ENCODE measurements around the gene C11orf65. TPM values are rescaled to one million over a fixed set of nuclear protein-coding genes. Genes with fewer than 3 reads are reported as not detected.
"Not testable (repeated sequence)": the region's sequence is repeated elsewhere in the genome, so short reads cannot be mapped to it uniquely, and the experiment has no call there.

C11orf65 gene
- total RNA-seq, 1 donor from 2014 or later, result 0.13 TPM

DNA sequence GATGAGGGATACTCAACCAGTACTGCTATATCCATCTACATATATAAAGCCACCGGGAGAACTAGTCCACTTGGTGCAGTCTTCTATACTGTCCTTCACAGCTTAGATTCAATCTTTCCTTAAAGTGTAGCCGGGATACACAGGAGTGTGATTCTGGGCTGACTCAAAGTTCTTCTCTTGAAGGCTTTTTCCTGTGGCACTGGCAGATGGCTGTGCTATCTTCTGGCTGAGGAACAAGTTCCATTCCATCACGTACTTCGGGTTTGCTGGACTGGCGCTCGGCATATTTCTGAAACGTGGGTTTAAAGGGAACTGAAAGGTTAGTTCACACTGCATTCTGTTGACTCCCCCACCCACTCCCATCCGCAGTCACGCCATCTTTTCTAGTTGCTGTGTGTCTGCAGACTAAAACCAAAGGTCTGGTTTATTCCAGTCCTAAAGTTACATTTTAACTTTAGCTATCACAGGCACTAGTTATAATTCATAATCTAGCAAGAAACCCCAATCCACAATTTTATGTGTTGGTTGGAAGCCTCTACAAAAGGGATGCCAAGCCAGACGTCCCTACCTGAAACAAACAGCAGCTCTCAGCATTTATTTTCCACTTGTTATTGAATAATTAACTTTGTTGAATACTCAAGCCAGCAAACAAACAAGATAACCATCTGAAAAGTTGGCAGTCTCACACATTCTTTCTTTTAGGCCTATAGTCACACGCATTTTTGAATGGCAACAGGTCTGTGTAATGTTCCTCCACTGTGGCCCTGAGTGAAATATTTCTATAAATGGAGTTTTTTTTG, 7.5 kb upstream of the C11orf65 start:
- no peak for DNase-seq (ENCODE audit: low read depth, low spot score)

DNA sequence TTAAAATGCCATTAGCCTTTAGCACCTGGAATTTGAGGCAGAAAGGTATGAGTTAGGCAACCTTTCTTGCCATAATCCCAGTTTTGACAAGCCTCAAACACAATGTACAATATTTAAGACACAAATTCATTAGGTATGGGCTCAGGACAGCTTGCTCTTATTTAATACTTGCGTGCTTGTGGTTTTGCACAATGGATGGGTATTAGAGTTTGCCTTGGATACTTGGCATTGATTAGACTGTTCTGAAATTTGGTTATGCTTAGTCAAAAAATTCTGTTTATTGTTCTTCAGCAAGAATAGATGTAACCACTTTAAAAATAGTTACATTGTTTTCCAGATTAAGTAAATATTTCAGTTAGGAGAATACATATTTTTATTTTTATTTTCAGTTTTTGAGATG, 5.4 kb upstream of the C11orf65 start:
- no peak for DNase-seq (ENCODE audit: low read depth, low spot score)

DNA sequence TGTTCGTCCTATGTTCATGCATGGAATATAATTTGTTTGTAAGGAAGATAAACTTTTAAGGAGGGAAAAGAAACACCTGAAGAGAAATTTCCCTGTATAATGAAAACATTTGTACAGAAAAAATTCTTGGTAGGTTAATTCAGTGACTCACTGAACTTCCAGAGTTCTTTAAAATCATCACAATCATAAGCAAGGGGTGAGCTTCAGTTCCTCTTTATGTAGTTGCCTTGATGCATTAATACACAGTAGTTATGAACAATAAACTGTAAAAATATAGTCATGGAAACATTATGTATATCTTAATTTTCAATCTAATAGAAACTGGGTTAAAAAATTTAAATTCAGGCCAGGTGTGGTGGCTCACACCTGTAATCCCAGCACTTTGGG, 1.1 kb upstream of the C11orf65 start:
- no peak for DNase-seq (ENCODE audit: low read depth, low spot score)

DNA sequence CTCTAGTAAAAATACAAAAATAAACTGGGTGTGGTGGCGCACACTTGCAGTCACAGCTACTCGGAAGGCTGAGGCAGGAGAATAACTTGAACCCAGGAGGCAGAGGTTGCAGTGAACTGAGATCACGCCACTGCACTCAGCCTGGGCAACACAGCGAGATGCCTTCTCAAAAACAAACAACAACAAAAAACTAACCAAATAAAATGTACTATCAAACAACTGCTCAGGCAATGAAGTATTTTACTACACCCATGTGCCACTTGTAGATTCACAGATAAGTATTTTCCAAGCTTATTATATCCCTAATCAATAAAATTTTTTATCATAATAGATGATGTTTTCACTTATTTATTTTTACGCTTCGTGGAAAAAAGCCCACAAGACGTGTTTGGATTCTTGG, 924 bp downstream of the C11orf65 start:
- DNase-seq (ENCODE audit: low read depth, low spot score), result no peak

DNA sequence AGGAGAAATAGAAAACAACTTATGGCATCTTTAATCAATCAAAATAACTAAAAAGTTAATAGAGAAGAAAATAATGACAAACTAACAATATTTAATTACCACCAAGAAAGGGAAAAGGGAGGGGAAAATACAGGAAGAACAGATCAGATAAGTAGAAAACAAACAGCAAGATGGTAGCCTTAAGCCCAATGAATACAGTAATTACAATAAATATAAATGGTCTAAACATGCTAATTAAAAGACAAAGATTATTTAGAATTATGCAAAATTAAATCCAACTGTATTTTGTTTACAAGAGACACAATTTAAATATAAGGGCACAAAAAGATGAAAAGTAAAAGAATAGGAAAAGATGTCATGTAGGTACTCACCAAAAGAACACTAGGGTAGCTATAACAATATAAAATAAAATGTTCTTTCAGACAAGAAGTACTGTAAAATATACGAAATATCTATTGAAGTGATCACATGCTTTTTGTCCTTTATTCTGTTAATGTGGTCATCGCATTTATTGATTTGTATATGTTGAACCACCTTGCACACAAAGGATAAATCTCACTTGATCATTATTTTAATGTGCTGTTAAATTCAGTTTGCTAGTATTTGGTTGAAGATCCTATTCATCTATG, 14.0 kb downstream of the C11orf65 start:
- no peak for DNase-seq (ENCODE audit: low read depth, low spot score)

DNA sequence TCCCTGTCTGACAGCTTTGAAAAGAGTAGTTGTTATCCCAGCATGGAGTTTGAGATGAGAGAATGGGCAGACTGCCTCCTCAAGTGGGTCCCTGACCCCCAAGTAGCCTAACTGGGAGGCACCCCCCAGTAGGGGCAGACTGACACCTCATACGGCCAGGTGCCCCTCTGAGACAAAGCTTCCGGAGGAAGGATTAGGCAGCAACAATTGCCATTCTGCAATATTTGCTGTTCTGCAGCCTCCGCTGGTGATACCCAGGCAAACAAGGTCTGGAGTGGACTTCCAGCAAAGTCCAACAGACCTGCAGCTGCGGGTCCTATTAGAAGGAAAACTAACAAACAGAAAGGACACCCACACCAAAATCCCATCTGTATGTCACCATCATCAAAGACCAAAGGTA, 25.9 kb downstream of the C11orf65 start:
- not testable (repeated sequence) for DNase-seq (ENCODE audit: low read depth, low spot score)

DNA sequence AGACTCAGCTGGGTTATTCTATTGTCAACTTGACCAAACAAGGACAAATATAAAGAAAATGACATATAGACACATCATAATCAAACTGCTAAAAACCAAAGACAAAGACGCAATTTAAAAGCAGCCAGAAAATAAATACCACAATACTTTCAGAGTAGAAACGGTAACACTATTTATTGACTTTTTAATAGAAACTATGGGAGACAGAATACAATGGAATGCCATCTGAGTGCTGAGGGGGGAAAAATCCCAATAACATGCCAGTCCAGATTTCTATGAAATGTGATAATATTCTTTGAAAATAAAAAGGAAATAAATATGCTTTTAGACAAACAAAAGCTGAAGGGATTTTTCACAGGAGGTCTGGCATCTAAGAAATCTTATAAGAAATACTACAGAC, 30.7 kb downstream of the C11orf65 start:
- DNase-seq (ENCODE audit: low read depth, low spot score), result no peak

DNA sequence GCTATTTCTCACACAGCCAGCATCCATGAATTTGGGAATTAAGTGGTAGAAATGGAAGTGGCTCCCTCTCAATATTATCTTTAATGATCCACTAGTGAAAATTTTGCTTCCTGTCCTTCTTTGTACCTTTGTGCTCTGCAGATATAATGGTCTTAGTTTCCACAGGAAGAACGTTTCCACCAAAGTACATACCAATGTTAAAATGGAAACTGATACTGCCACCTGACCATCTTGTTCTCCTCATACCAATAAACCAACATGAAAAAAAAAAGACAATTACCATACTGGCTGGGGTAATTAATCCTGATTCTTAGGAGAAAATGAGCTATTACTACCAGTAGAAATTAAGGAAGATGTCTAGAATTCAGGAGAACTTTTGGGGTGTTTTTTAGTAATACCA, 32.3 kb downstream of the C11orf65 start:
- DNase-seq (ENCODE audit: low read depth, low spot score), result no peak

DNA sequence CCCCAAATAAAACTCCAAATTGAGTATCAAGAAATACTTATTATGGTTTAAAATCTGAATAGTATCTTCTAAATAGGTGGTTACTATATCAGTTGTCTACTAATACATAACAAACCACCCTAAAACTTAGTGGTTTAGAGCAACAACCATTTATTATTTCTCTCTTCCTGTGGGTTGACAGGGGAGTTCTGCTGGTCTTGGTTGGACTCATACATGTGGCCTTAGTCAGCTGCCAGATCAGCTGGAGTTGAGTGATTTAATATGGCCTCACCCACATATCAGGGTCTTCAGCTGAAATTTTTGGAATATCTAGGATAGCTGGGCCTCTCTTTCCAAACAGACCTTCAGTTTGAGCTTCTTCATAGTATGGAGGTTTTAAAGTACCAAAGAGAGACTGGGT, 34.5 kb downstream of the C11orf65 start:
- DNase-seq (ENCODE audit: low read depth, low spot score), result no peak

DNA sequence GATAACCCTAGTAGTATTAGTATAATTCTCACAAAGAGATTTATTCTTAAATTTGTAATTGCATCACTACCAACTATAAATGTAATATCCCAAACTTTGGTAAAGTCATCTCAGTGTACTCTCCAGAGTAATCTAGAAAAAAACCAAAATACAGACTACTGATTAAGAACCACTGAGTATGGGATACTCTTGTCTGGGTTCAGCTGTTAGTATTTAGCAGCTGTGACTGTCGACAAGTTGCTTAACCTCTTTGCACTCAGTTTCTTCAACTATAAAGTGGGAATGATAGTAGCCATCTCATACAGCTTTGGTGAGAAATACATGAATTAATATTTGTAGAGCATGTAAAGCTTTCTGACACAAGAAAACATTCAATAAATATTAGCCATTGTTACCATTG, 35.3 kb downstream of the C11orf65 start:
- DNase-seq (ENCODE audit: low read depth, low spot score), result no peak

DNA sequence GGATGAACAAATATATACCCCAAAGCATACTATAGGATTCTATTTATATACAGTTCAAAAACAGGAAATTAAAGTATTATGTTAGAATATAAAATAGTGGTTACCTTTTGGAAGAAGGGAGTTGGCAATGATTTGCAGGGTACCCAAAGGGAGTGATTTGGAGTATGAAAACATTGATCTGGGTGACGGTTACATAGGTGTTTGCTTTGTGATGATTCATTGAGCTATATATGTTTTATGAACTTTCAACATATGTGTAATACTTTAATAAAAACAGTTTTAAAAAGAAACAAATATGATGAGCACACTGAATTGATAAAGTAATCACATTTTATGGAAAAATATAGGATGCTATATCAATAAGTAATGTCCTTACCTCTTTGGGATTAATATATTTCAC, 36.0 kb downstream of the C11orf65 start:
- no peak for DNase-seq (ENCODE audit: low read depth, low spot score)

DNA sequence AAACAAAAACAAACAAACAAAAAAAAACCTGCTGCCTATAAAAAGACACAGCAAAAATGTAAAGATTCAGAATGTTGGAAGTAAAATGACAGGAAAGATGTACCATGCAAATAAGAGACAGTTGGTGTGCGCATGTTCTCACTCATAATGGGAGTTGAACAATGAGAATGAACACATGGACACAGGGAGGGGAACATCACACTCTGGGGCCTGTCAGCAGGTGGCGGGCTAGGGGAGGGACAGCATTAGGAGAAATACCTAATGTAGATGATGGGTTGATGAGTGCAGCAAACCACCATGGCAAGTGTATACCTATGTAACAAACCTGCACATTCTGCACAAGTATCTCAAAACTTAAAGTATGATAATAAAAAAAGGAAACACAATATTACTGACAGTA, 49.8 kb downstream of the C11orf65 start:
- not testable (repeated sequence) for DNase-seq (ENCODE audit: low read depth, low spot score)

DNA sequence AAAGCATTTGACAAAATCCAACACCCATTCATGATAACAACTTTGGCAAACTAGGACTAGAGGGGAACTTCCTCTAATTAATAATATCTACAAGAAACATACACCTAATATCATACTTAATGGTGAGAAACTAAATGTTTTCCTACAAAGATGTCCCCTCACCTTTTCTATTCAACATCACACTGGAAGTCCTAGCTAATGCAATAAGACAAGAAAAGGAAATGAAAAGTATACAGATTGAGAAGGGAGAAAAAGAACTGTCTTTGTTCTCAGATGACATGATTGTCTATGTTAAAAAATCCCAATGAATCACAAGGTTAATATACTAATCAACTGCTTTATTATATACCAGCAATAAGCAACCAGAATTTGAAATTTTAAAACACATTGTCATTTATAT, 52.4 kb downstream of the C11orf65 start:
- no peak for DNase-seq (ENCODE audit: low read depth, low spot score)

DNA sequence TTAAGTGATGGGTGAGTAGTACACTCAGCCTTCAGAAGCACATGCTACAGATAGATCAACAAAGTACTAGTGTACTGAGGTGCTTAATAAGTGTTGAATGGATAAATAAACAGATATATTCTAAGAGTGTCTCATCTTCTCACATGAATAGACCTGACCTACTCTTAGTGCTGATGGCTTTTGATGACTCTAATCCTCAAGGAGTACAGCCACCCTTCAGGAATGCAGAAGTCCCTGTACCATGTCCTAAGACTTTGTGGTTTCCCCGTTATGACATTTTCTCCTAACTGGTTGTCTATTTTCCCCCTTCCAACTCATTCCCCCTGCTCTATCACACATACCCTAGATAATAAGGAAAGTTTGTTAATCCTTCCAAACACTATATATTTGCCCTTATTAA, 61.6 kb downstream of the C11orf65 start:
- no peak for DNase-seq (ENCODE audit: low read depth, low spot score)

DNA sequence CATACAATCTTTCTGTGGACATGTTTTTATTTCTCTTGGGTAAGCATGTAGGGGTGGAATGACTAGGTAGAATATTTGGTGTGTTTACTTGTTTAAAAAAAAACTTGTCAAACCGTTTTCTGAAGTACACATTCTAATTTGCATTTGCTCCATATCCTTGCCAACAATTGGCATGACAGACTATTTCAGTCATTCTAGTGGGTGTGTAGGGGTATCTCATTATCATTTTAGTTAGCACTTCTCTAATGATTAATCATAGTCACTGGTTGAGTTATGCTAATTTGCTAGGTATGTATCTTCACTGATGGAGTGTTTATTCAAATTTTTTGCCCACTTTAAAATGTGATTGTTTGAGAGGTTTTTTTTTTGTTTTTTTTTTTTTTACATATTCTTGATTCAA, 64.3 kb downstream of the C11orf65 start:
- no peak for DNase-seq (ENCODE audit: low read depth, low spot score)

DNA sequence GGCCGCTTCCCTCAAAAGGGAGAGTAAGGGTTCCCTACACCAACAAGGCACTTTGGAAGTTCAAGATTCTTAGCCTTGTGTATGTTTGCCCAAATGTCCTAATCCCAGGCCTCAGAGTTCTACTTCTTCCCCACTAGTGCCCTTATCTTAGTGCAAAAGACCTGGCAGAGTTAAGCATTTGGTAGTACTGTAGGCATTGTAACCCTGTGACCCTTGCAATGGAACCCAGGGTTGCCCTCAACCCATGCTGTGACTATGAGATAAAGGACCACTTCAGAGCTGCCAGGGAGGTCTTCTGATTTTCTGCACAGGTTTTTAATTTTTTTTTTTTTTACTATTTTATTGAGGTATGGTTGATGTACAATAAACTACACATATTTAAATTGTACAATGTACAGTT, 65.1 kb downstream of the C11orf65 start:
- DNase-seq (ENCODE audit: low read depth, low spot score), result no peak

DNA sequence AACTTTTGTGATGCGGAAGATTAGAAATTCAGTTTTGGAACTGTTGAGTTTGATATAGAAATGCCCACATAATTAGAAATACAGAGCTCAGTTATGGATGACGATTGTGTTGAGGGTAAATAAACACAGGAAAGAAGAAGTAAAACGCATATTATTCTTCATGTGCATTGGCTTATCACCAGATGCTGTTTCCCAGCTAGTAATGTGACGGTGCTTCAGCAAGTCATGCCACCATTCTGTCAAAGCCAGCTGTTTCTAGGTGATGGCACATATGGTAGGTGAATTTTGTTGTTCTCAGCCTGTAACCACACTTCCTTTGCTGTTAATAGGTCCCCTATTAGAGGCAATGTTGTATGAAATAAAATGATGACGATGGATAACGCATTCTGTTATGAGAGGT, 68.9 kb downstream of the C11orf65 start:
- no peak for DNase-seq (ENCODE audit: low read depth, low spot score)

DNA sequence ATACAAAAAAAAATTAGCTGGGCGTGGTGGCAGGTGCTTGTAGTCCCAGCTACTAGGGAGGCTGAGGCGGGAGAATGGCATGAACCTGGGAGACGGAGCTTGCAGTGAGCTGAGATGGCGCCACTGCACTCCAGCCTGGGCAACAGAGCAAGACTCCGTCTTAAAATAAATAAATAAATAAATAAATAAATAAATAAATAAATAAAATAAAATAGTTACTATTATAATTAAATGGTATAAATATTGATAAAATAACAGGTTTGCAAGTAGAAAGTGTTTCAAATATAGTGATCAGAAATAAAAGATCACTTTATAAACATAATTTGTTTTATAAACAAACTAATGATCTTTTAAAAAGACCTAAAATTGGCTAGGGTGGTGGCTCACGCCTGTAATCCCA, 70.7 kb downstream of the C11orf65 start:
- not testable (repeated sequence) for DNase-seq (ENCODE audit: low read depth, low spot score)

DNA sequence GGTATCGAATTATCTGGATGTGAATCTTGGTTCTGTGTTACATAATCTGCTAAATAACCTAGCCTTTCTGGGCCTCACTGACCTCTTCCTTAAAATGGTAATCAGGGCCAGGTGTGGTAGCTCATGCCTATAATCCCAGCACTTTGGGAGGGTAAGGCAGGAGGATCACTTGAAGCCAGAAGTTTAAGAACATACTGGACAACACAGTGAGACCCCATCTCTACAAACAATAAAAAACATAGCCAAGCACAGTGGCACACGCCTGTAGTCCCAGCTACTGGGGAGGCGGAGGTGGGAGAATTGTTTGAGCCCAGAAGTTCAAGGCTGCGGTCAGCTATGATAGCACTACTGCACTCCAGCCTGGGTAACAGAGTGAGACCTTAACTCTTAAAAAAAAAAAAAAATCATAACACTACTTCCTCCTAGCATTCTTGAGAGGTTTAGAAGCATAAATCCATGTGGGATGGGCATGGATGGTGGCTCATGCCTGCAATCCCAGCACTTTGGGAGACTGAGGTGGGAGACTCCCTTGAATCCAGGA, 72.5 kb downstream of the C11orf65 start:
- no peak for DNase-seq (ENCODE audit: low read depth, low spot score)

DNA sequence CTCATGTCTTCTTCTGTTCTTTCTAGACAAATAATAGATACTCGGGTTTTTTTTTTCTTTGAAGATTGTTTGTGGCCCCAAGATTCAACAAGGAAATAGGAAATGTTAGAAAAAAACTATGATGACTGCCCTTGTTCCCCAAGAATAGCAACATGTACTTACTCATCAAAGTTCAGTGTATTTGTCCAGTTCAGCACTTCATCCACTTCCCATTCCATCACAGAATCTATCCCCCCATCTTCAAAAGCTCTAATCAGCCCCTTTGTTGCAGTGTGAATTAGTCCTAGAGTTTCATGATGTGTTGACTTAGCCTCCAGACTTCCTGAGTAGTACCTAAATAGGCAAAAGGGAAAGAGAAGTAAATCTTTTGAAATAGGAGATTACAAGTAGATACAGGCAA, 74.3 kb downstream of the C11orf65 start:
- no peak for DNase-seq (ENCODE audit: low read depth, low spot score)

DNA sequence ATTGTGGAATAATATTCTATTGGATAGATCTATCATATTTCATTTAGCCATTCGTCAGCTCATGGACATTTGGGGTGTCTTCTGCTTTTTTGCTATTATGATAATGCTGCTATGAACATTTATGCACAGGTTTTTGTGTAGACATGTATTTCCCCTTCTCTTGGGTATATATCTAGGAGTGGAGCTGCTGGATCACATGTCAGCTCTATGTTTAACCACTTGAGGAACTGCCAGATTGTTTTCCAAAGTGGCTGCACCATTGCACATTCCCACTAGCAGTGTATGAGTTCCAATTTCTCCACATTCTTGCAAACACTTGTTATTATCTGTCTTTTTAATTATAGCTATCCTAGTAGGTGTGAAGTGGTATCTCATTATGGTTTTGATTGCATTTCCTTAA, 75.0 kb downstream of the C11orf65 start:
- no peak for DNase-seq (ENCODE audit: low read depth, low spot score)

DNA sequence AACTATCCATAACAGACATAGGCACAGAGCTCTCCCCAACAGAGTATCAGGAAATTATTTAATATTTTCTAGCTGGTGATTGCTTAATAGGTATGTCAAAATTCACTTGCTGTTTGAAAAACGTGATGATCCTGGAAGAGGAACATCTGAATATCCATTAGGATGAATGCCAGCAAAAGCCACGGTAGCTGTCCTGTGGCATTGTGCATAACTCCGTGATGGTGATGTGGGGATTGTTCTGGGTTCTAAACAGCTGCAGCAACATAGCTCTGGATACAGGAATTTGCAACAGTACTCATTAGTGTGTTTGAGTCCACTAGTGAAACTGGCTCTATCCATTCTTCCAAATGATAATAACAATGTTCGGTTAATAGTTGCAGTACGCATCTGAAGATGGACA, 78.8 kb downstream of the C11orf65 start:
- no peak for DNase-seq (ENCODE audit: low read depth, low spot score)

DNA sequence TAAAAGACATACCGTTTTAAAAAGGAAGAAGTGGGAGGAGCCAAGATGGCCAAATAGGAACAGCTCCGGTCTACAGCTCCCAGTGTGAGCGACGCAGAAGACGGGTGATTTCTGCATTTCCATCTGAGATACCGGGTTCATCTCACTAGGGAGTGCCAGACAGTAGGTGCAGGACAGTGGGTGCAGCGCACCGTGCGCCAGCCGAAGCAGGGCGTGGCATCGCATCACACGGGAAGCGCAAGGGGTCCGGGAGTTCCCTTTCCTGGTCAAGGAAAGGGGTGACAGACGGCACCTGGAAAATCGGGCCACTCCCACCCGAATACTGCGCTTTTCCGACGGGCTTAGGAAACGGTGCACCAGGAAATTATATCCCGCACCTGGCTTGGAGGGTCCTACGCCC, 93.8 kb downstream of the C11orf65 start:
- not testable (repeated sequence) for DNase-seq (ENCODE audit: low read depth, low spot score)
